ENCODE results near the gene HIP1R.

Gene HIP1R

GRCh38 chr12:122860040-122860853 lies 25.0 kb downstream of the HIP1R start:
- no peaks in the 10 kb centered on the region for H3K9me3 ChIP-seq (ENCODE audit: control insufficient read depth, low read depth, low read length)
- no peak overlapping the region for H3K4me3 ChIP-seq (ENCODE audit: low read length)
- H3K4me1 ChIP-seq (ENCODE audit: control insufficient read depth, low read depth, low read length) = no peaks in the 10 kb centered on the region
- H3K9ac ChIP-seq (ENCODE audit: low read length) = no peak overlapping the region
- no peaks in the 10 kb centered on the region for H3K36me3 ChIP-seq (ENCODE audit: control insufficient read depth, low read depth, low read length)
- H3K27me3 ChIP-seq (ENCODE audit: control insufficient read depth, insufficient read depth, low read length) = no peaks in the 10 kb centered on the region
- H3K27ac ChIP-seq (ENCODE audit: low read length) = no peak overlapping the region

- H3K27ac ChIP-seq (ENCODE audit: low read length) = no peak overlapping the region
- H3K9ac ChIP-seq (ENCODE audit: low read length) = no peak overlapping the region
- no peaks in the 10 kb centered on the region for H3K27me3 ChIP-seq (ENCODE audit: control insufficient read depth, insufficient read depth, low read length)
- H3K9me3 ChIP-seq (ENCODE audit: control insufficient read depth, low read depth, low read length) = no peaks in the 10 kb centered on the region
- no peaks in the 10 kb centered on the region for H3K4me1 ChIP-seq (ENCODE audit: control insufficient read depth, low read depth, low read length)
- no peaks in the 10 kb centered on the region for H3K36me3 ChIP-seq (ENCODE audit: control insufficient read depth, low read depth, low read length)
- H3K4me3 ChIP-seq (ENCODE audit: low read length) = no peak overlapping the region
Measured at GRCh38 chr12:122860854-122861586, 25.8 kb downstream of the HIP1R start.

- Histone ChIP-seq H3K4me3 (ENCODE audit: low read length) (no peak overlapping the region), H3K27me3 (ENCODE audit: control insufficient read depth, insufficient read depth, low read length) (peaks cover 1% of the 10 kb centered on the region), H3K36me3 (ENCODE audit: control insufficient read depth, low read depth, low read length) (no peaks in the 10 kb centered on the region), H3K4me1 (ENCODE audit: control insufficient read depth, low read depth, low read length) (no peaks in the 10 kb centered on the region), H3K27ac (ENCODE audit: low read length) (no peak overlapping the region), H3K9ac (ENCODE audit: low read length) (no peak overlapping the region), H3K9me3 (ENCODE audit: control insufficient read depth, low read depth, low read length) (no peaks in the 10 kb centered on the region)
Measured at GRCh38 chr12:122861587-122861970, 26.3 kb downstream of the HIP1R start.

GRCh38 chr12:122862110-122862634 lies 26.9 kb downstream of the HIP1R start:
- no peak overlapping the region for H3K9ac ChIP-seq (ENCODE audit: low read length)
- H3K27me3 ChIP-seq (ENCODE audit: control insufficient read depth, insufficient read depth, low read length) = peaks cover 6% of the 10 kb centered on the region
- H3K27ac ChIP-seq (ENCODE audit: low read length) = no peak overlapping the region
- H3K4me1 ChIP-seq (ENCODE audit: control insufficient read depth, low read depth, low read length) = no peaks in the 10 kb centered on the region
- H3K36me3 ChIP-seq (ENCODE audit: control insufficient read depth, low read depth, low read length) = no peaks in the 10 kb centered on the region
- no peaks in the 10 kb centered on the region for H3K9me3 ChIP-seq (ENCODE audit: control insufficient read depth, low read depth, low read length)
- no peak overlapping the region for H3K4me3 ChIP-seq (ENCODE audit: low read length)

GRCh38 chr12:122862872-122863701 lies 27.8 kb downstream of the HIP1R start:
- H3K36me3 ChIP-seq (ENCODE audit: control insufficient read depth, low read depth, low read length) = no peaks in the 10 kb centered on the region
- H3K27ac ChIP-seq (ENCODE audit: low read length) = no peak overlapping the region

GRCh38 chr12:122864894-122865253 lies 29.6 kb downstream of the HIP1R start:
- H3K9me3 ChIP-seq (ENCODE audit: control insufficient read depth, low read depth, low read length) = no peaks in the 10 kb centered on the region
- peaks cover 33% of the 10 kb centered on the region for H3K27me3 ChIP-seq (ENCODE audit: control insufficient read depth, insufficient read depth, low read length)
- H3K4me1 ChIP-seq (ENCODE audit: control insufficient read depth, low read depth, low read length) = no peaks in the 10 kb centered on the region
- H3K9ac ChIP-seq (ENCODE audit: low read length) = no peak overlapping the region
- no peaks in the 10 kb centered on the region for H3K36me3 ChIP-seq (ENCODE audit: control insufficient read depth, low read depth, low read length)
- no peak overlapping the region for H3K4me3 ChIP-seq (ENCODE audit: low read length)
- H3K27ac ChIP-seq (ENCODE audit: low read length) = no peak overlapping the region

More at GRCh38 chr12:122862872-122863701, 27.8 kb downstream of the HIP1R start:
- no peaks in the 10 kb centered on the region for H3K4me1 ChIP-seq (ENCODE audit: control insufficient read depth, low read depth, low read length)
- no peak overlapping the region for H3K9ac ChIP-seq (ENCODE audit: low read length)
- no peak overlapping the region for H3K4me3 ChIP-seq (ENCODE audit: low read length)
- no peaks in the 10 kb centered on the region for H3K9me3 ChIP-seq (ENCODE audit: control insufficient read depth, low read depth, low read length)
- H3K27me3 ChIP-seq (ENCODE audit: control insufficient read depth, insufficient read depth, low read length) = peaks cover 15% of the 10 kb centered on the region

GRCh38 chr12:122865268-122866231 lies 30.3 kb downstream of the HIP1R start:
- Histone ChIP-seq H3K36me3 (ENCODE audit: control insufficient read depth, low read depth, low read length) (no peaks in the 10 kb centered on the region), H3K9me3 (ENCODE audit: control insufficient read depth, low read depth, low read length) (no peaks in the 10 kb centered on the region), H3K4me3 (ENCODE audit: low read length) (no peak overlapping the region), H3K27me3 (ENCODE audit: control insufficient read depth, insufficient read depth, low read length) (peaks cover 40% of the 10 kb centered on the region), H3K9ac (ENCODE audit: low read length) (no peak overlapping the region), H3K27ac (ENCODE audit: low read length) (no peak overlapping the region), H3K4me1 (ENCODE audit: control insufficient read depth, low read depth, low read length) (no peaks in the 10 kb centered on the region)

GRCh38 chr12:122866379-122866778 lies 31.1 kb downstream of the HIP1R start:
- no peak overlapping the region for H3K4me3 ChIP-seq (ENCODE audit: low read length)
- H3K36me3 ChIP-seq (ENCODE audit: control insufficient read depth, low read depth, low read length) = no peaks in the 10 kb centered on the region
- peaks cover 48% of the 10 kb centered on the region for H3K27me3 ChIP-seq (ENCODE audit: control insufficient read depth, insufficient read depth, low read length)
- no peaks in the 10 kb centered on the region for H3K9me3 ChIP-seq (ENCODE audit: control insufficient read depth, low read depth, low read length)
- no peak overlapping the region for H3K9ac ChIP-seq (ENCODE audit: low read length)
- no peak overlapping the region for H3K27ac ChIP-seq (ENCODE audit: low read length)
- H3K4me1 ChIP-seq (ENCODE audit: control insufficient read depth, low read depth, low read length) = peaks cover 6% of the 10 kb centered on the region

- no peak overlapping the region for H3K27ac ChIP-seq (ENCODE audit: low read length)
- no peak overlapping the region for H3K9ac ChIP-seq (ENCODE audit: low read length)
- H3K36me3 ChIP-seq (ENCODE audit: control insufficient read depth, low read depth, low read length) = no peaks in the 10 kb centered on the region
- no peak overlapping the region for H3K4me3 ChIP-seq (ENCODE audit: low read length)
- H3K4me1 ChIP-seq (ENCODE audit: control insufficient read depth, low read depth, low read length) = peaks cover 12% of the 10 kb centered on the region
- no peaks in the 10 kb centered on the region for H3K9me3 ChIP-seq (ENCODE audit: control insufficient read depth, low read depth, low read length)
- peaks cover 55% of the 10 kb centered on the region for H3K27me3 ChIP-seq (ENCODE audit: control insufficient read depth, insufficient read depth, low read length)
Measured at GRCh38 chr12:122866950-122867607, 31.8 kb downstream of the HIP1R start.

- Histone ChIP-seq H3K27me3 (ENCODE audit: control insufficient read depth, insufficient read depth, low read length) (peaks cover 63% of the 10 kb centered on the region), H3K4me1 (ENCODE audit: control insufficient read depth, low read depth, low read length) (peaks cover 18% of the 10 kb centered on the region), H3K4me3 (ENCODE audit: low read length) (no peak overlapping the region), H3K9me3 (ENCODE audit: control insufficient read depth, low read depth, low read length) (no peaks in the 10 kb centered on the region), H3K27ac (ENCODE audit: low read length) (no peak overlapping the region), H3K9ac (ENCODE audit: low read length) (no peak overlapping the region), H3K36me3 (ENCODE audit: control insufficient read depth, low read depth, low read length) (no peaks in the 10 kb centered on the region)
Measured at GRCh38 chr12:122867691-122868461, 32.6 kb downstream of the HIP1R start.
